GM18858 (cell line): Measurements from ENCODE around the gene NEK5.
"Not testable (repeated sequence)": the region's sequence is repeated elsewhere in the genome, so short reads cannot be mapped to it uniquely, and the experiment has no call there.

Source experiments
- ATAC-seq: cut with Tn5 transposase; IDR thresholded peaks from one replicate; pipeline ENCODE4 v1.9.1; 2021; ENCODE audit not compliant: unreplicated experiment

NEK5 gene

GRCh38 chr13:52147225-52147624 lies 18.4 kb upstream of the NEK5 start:
- ATAC-seq: no peak

GRCh38 chr13:52141299-52141698 lies 12.4 kb upstream of the NEK5 start:
- ATAC-seq: no peak

- no peak for ATAC-seq
These were observed 8.6 kb upstream of the NEK5 start for GRCh38 chr13:52137489-52137888.

- ATAC-seq: no peak
These were observed 7.9 kb upstream of the NEK5 start for GRCh38 chr13:52136763-52137162.

GRCh38 chr13:52130641-52131040 lies 1.8 kb upstream of the NEK5 start:
- ATAC-seq: no peak

GRCh38 chr13:52127783-52128702 lies 830 bp downstream of the NEK5 start:
- no peak for ATAC-seq

GRCh38 chr13:52127378-52127777 lies 1.5 kb downstream of the NEK5 start:
- ATAC-seq: no peak

GRCh38 chr13:52125547-52125946 lies 3.3 kb downstream of the NEK5 start:
- no peak for ATAC-seq

GRCh38 chr13:52118595-52118994 lies 10.3 kb downstream of the NEK5 start:
- ATAC-seq: no peak

- no peak for ATAC-seq
These were observed 10.8 kb downstream of the NEK5 start for GRCh38 chr13:52118095-52118494.

GRCh38 chr13:52112591-52112990 lies 16.3 kb downstream of the NEK5 start:
- ATAC-seq: no peak

GRCh38 chr13:52109116-52109670 lies 19.7 kb downstream of the NEK5 start:
- no peak for ATAC-seq

- ATAC-seq: no peak
These were observed 23.0 kb downstream of the NEK5 start for GRCh38 chr13:52105841-52106240.

- ATAC-seq: no peak
These were observed 24.2 kb downstream of the NEK5 start for GRCh38 chr13:52104624-52105023.

GRCh38 chr13:52103386-52103785 lies 25.5 kb downstream of the NEK5 start:
- no peak for ATAC-seq

GRCh38 chr13:52102423-52102822 lies 26.4 kb downstream of the NEK5 start:
- ATAC-seq: not testable (repeated sequence)

GRCh38 chr13:52097197-52097596 lies 31.7 kb downstream of the NEK5 start:
- no peak for ATAC-seq

- ATAC-seq: no peak
These were observed 32.1 kb downstream of the NEK5 start for GRCh38 chr13:52096748-52097147.

GRCh38 chr13:52096062-52096461 lies 32.8 kb downstream of the NEK5 start:
- ATAC-seq: no peak

- ATAC-seq: no peak
These were observed 36.8 kb downstream of the NEK5 start for GRCh38 chr13:52092087-52092486.

GRCh38 chr13:52091473-52091872 lies 37.4 kb downstream of the NEK5 start:
- ATAC-seq: no peak

- ATAC-seq: no peak
These were observed 43.5 kb downstream of the NEK5 start for GRCh38 chr13:52085421-52085820.
